ENCODE data around the gene TYR.
A peak's percentile ranks its signal among the peaks of the same experiment; 100 is the strongest.
"Not testable (repeated sequence)": the region's sequence is repeated elsewhere in the genome, so short reads cannot be mapped to it uniquely, and the experiment has no call there.

The TYR gene

DNA sequence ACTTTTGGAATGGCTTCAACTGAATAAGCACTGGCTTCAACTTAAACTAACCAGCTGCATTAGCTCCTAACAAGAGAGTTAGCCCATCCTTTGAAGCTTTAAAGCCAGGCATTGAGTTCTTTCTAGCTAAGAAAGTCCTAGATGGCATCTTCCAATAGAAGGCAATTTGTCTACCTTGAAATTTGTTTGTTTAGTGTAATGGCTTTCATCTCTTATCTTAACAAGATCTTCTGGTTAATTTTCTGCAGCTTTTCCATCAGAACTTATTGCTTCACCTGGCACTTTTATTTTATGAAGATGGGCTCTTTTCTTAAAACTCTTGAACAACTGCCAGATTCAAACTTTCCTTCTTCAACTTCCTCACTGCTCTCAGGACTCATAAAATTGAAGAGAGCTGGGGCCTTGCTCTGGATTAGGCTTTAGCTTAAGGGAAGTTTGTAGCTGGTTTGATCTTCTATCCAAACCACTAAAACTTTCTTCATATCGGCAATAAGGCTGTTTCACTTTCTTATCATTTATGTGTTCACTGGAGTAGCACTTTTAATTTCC is 94.9 kb downstream of the TYR start:
- not testable (repeated sequence) for FAIRE-seq

DNA sequence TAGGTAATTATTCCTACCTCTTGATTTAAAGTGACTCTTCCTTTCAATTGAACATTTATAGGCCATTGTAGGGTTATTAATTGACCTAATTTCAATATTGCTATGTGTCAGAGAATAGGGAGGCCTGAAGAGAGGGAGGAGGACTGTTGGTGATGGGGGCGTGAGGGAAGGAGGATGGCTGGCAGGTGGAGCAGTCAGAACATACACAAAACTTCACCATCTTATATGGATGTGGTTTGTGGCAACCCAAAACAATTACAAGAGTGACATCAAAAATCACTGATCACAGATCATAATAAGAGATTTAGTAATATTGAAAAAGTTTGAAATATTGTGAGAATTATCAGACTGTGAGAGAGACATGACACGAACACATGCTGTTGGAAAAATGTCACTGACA is 95.5 kb downstream of the TYR start:
- FAIRE-seq = not testable (repeated sequence)

DNA sequence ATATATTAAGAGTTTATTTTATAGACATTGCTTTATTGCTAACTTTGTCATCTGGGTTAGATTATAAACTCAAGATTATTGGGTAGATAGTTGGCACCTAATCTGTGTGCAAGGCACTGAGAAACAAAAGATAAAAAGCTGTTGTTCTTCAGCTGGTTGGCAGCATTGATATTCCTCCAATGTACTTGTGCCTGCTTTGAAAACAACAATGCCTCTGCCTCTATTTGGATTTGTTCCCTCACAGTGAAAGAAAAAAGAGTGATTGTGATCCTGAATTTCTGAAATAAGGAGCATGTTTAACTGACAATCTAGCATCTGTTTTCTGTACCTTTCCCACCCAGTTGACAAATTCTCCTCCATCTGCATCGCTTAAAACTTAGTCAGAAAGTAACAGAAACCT is 98.3 kb downstream of the TYR start:
- no peak for FAIRE-seq

DNA sequence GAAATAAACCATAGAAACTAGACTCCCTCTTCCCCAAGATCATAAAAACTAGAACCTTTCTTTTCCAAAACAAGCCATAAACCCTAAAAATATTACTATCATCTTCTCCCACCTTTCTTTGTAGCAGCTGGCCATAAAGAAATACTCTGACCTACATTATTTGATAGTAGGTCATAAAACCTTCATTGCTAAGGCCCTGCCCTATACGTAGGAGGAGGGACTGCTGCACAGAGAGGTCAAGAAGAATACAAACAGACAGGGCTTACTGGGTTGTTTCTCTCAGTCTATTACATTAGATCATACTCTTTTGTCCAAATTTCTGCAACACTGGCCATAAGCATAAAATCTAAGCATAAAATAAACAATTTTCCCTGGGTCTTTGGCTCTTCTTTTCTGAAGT is 101.5 kb downstream of the TYR start:
- FAIRE-seq = no peak

DNA sequence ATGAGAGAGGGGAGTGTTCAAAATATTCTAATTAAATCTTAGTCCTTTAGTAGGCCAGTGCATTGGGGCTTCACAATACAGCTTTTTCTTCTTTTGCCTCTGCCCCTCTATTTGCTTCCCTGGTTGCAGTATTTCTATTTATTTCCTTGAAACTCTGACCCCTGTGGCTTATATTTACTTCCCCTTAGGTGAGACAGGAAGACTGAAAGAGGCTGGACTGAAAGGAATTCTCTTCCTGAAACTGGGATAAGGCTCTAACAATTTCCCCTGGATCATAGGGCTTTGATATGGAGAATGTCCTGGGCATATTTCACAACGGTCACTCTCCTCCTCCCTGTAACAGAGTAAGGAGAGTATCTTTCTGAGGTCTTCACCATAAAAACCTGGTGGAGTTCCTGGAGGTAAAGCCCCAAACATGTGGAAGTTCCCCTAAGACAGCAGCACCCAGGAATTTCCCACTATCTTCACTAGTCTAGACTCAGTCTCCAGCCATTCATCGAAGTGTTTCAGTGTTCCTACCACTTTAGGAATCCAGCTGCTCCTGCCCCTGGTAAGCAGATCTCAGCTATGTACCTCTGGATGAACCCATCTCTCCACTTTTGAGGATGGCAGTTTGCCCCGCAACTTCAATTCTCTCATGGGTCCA is 103.5 kb downstream of the TYR start:
- not testable (repeated sequence) for FAIRE-seq

DNA sequence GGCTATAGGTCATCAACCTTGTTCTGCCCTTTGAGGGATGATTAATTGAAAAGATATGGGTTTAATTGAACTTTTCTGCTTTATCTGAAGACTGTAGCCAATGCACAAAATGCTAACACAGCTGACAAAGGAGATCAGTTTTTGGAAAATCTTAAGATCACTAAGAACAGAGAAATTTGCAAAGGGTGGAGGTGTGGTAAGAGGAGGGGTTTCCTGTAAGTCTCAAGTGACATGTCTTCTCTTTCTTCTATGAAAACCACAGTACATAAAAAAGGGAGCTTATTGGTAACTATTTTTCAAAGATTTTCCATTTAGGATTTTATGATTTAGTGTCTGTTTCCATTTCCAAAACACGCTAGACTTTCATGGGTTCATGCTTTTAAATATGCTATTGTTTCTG is 108.9 kb downstream of the TYR start:
- FAIRE-seq = peak; percentile 9

DNA sequence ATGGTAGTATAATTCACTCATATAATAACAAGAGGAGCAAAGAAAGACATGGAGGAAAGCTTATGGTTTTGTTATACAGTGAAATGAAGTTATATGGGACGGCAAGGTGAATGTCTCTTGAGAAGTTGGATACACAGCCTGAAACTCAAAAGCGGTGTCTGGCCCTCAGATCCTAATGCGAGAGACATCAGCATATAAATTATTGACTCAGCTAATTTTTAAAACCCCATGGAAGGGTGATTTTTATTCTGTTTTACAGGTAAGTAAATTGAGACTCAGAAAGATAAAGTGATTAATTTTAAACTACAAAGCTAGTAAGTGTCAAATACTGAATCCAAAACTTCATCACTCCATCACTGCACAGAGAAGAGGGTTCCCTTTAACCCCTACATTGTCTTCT is 110.3 kb downstream of the TYR start:
- FAIRE-seq = not testable (repeated sequence)

DNA sequence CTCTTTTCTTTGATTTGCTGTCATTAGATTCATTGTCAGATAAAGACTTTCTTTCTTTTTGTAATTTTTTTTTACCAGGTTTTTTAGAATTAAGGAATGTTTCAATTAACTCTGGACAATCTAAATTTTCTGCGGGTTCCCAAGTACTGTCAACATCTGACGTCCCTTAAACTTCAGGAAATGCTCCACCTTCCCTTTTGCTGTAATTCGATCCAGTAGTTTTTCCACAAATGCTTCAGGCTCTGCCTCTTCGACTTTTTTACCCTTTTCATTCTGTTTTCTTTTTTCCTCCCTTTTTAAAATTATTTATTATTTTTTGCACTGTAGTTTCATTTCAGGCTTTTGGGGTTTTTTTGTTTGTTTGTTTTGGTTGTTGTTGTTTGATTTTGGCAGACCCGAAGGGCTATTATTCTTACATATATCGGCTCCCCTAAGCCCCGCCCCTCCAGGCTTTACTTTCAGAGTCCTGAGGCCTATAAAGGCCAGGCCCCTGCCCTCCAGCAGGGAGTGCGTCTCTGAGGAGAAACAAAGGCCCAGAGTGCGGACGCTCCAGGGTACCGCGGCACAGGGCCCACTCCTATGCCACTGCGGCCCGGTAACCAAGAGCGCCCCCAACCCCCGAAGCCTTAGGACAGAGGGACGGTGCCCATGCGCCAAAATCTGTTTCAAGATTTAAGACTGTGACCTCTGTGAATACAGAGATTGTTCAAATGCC is 116.4 kb downstream of the TYR start:
- no peak for FAIRE-seq

DNA sequence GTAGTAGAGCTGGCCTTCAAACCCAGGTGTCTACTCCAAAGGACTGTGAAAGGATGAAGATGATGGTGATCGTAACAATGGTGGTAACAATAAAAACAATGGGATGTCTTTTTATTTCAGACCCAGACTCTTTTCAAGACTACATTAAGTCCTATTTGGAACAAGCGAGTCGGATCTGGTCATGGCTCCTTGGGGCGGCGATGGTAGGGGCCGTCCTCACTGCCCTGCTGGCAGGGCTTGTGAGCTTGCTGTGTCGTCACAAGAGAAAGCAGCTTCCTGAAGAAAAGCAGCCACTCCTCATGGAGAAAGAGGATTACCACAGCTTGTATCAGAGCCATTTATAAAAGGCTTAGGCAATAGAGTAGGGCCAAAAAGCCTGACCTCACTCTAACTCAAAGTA is 117.3 kb downstream of the TYR start:
- not testable (repeated sequence) for FAIRE-seq

DNA sequence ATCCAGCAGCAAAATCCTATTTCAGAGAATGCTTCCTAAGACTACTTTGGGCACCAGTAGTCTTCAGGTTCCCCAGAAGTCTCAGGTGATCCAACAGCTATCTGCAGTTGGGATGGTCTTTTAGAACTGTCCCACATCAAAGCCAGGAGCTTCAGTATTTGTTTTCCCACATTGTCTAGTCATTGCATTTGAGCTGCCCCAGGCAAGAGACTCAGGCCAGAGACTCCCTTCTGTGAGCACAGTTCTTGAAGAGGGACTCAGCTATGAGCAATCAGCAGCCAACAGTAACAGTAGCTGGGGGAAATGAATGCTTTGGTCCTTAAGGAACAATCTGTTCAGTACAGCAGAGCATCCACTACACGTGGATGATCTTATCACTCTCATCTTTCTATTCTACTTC is 125.4 kb downstream of the TYR start:
- FAIRE-seq = not testable (repeated sequence)

DNA sequence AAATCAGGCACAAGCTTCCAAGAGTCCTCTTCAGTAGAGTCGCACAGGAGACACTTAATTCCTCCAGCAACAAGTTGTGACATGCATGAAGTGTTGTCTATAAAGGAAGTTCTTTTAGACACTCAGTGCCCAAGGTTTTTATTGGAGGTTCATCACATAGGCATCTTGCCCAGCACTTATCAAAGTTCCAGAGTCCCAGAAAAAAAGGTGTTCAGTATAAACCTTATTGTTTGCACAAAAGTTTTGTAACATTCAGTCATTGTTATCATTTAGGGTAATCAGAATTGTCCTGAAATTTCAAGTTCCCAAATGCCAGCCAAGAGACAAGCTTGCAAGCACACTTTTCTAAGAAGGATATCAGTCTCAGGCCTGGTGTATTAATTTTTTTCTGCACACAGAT is 130.6 kb downstream of the TYR start:
- FAIRE-seq = not testable (repeated sequence)

DNA sequence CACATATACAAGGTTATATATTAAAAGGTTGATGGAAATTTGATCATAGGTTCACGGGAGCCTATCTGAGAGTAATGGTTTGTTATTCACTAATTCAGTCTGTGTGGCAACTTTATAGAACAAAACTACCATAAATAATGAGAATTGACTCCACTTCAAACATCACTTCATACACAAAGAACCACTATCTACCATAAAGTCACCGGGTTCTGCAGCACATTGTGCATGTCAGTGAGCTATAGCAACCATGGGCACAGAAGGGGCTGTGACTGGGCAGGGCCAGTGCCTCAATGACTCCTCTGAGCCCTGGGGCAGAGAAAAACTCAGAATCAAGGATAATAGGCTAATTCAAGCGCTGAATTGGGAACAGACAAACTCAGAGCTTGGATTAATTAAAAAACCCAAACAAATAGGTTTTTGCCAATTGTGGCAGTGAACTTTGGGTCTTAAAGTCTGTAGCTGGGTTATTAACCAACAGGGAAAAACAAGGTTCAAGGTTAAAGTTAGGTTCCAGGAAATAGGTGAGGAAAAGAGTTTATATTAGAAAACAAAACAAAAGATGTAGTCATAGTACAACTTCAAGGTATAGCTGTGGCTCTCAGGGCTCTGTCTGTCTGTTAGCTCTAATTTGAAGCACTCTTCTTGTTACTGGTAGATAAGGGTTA is 131.8 kb downstream of the TYR start:
- FAIRE-seq = not testable (repeated sequence)

DNA sequence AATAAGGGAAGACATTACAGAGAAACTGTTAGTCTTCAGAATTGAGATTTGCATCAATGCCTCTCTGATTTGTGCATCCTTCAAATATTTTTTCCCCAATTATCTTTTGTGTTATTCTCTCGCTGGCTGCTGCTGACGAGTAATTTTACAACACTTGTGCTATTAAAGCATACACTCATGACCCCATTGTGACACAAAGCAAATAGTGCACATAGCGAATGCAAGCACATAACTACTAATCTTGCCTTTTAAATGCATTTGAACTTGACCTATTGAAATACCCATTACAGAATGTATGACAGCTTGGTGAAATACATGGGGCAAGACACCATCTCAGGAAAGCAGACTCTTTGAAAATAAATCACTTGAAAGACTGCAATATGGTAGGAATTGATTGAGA is 132.9 kb downstream of the TYR start:
- FAIRE-seq = not testable (repeated sequence)

DNA sequence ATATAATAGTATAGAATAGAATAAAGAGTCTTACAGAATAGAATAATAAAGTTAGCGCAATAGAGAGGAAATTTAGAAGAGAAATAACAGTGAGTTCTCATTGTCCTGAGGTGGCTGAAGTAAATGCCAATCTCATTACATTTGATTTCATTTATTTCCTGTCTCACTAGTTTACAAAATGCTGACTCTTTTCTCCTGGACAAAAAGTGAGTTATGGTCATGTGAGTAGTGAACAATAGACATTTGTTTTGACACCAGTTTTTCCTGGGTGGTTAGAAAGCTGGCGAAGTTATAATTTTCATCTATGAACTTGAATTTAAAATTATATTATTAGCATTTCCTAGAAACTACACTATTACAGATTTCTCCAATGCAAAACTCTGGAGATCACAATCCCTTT is 143.7 kb downstream of the TYR start:
- FAIRE-seq = no peak

DNA sequence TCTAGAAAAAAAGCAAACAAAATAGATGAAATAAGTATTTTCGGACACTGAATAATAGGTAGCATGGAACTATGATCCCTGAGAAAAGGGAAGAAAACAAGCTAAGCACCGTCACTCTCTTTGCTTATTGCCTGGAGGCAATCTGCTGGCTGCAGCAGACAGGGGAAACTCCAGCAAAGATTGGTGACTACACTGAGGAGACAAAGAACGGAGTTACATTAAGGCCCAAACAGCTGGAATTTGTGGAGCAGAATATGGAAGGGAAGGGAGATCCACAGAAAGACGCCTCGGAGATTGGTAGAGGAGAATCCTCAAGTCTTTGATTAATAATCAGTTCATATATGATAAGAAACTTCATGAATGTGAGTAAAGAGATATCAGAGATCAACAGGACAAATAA is 150.2 kb downstream of the TYR start:
- FAIRE-seq = no peak

DNA sequence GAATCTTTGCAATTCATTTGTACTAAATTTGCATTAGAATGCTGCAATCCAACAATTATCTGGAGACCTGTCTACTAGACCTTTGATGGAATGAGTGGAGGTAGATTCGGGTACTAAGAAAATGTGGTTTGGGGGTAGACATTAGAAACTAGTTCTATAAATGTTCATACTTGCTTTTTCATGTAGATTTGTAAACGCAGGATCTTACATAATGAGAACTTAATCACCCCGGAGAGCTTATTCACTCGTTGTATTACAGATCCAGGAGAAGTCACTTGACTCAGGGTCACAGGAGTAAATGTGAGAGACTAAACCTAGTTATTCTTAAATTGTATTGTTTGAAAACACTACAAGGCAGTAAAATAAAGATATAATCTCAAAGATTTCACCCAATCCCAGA is 154.3 kb downstream of the TYR start:
- not testable (repeated sequence) for FAIRE-seq

DNA sequence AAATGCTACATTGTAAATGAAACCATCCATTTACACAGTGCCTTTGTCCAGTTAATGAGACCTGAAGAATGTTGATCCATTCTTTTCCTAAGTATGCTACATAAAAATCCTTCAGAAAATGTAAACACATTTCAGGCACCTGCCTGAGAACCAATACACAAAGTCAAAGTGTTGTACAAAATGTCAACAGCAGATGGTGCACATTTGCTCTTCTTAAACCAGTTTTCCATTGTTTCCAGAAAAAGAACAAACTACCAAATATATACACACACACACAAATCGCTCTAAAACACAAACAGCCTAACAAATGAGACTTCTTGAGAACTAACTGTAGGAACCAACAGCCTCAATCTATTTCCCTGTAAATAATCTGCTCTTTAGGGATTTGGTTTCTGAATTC is 156.0 kb downstream of the TYR start:
- peak; percentile 95 for FAIRE-seq

DNA sequence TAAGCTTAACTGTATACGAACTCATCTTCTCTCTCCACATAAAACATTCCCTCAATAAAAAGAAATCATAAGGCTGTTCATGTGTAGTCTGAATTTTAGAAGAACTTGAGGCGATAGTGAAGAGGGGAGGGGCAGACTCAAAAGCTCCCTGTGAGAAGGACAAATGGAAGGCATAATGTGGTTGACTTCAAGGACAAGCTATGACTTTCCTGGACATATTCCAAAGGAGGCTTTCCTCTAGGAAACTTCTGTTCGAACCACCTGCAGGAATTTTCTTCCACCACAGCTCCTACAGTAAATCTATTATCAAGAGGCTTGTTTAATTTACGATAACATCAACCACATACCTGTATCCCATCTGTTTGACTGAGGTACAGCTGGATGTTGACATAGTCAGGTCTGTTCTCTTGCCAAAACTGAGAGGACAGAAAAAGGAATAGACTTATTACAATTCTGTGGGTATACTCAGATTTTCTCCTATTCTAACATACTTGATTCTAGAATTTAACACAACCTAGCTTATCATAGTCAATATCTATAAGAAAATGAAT is 159.5 kb downstream of the TYR start:
- peak; percentile 24 for FAIRE-seq

DNA sequence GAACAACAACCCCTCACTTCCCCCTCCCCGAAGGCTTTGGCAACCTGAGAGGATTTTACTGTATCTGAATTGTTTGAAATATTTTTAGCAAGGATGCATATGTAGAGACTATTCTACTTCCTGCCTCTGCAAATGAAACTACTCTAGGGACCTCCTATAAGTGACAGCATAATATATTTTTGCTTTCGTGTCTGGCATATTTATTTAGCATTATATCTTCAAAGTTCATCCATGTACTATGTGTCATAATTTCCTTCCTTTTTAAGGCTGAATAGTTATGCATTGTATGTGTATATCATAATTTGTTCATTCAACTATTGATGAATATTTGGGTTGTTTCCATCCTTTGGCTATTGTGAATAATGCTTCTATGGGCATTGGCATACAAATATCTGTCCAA is 160.4 kb downstream of the TYR start:
- not testable (repeated sequence) for FAIRE-seq

DNA sequence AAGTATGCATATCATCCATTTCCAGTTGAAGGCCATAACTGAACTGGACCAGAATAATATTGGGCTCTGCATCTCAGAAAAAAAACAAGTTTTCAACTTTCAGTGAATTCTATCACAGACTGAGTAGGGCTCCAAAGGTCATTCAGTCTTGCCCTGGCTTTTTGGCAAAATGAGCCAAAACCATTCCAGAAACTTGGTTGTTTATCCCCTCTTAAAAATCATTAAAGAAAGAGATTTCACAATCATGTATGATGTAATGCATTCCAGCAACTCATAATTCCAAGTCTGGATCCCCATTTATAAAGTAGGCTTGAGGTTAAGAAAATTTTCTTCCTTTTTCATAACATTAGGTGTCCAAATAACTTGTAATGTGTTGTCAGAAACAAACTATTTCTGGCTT is 162.8 kb downstream of the TYR start:
- FAIRE-seq = not testable (repeated sequence)

DNA sequence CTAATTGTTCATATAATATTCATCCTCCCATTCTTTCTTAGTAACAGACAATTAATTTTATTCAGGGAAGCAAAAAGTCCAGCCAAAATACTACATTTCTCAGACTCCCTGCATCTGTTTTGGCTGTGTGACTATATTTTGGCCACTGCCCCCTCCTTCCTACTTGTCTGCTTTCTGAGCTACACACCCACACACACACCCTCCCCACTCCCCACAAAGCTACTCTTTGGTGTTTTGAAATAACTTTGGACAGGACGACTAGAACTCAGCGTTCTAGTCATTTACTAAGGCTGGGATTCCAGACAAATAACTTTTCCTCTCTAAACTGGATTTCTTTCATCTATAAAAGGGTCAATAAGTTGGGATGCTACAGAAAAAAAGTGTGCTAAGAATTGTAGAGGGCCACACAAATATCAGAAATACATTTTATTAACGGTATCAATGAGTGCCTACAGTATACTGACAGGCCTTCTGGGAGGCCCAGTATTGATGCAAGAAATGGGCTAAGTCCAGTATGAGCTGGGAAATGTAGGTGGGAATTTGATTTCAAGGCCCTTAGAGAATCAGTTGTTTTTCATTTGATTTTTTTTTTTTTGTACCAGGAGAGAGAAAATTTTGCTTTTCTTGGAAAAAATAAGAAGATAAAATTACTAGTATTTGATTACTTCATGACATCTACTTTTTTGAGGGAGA is 165.4 kb downstream of the TYR start:
- not testable (repeated sequence) for FAIRE-seq

All from islet of Langerhans (tissue), 1 donor.